Chondrocyte (in vitro differentiated cells): ENCODE data around the gene CPTP. TPM values are rescaled to one million over a fixed set of nuclear protein-coding genes. Genes with fewer than 3 reads are reported as not detected.

Source experiments
- DNase-seq: peaks from one replicate; pipeline ENCODE4 v3.0.0; 2021; ENCODE audit warnings: mixed read lengths, low spot score
- H3K27ac Mint-ChIP-seq: one replicate; pipeline ENCODE4 v1.8.0; 2021; ENCODE audit warnings: mild to moderate bottlenecking, moderate library complexity, mixed read lengths; ENCODE audit not compliant: unreplicated experiment
- H3K27me3 Mint-ChIP-seq: 2 replicates; pipeline ENCODE4 v1.8.0; 2021; ENCODE audit warnings: low read depth, mixed read lengths
- H3K36me3 Mint-ChIP-seq: 2 replicates; pipeline ENCODE4 v1.8.0; 2021; ENCODE audit warnings: low read depth, mixed read lengths
- H3K4me1 Mint-ChIP-seq: 2 replicates; pipeline ENCODE4 v1.8.0; 2021; ENCODE audit warnings: low read depth, mild to moderate bottlenecking, mixed read lengths
- H3K4me3 Mint-ChIP-seq: one replicate; pipeline ENCODE4 v1.8.0; 2021; ENCODE audit warnings: mild to moderate bottlenecking, moderate library complexity, mixed read lengths; ENCODE audit not compliant: unreplicated experiment
- H3K9me3 Mint-ChIP-seq: 2 replicates; pipeline ENCODE4 v1.8.0; 2021; ENCODE audit warnings: low read depth, mixed read lengths
- CTCF ChIP-seq: fragments of 200-600 bp; sonication (generic); IDR thresholded peaks from 2 replicates; pipeline ENCODE4 v1.5.0; 2021; ENCODE audit warnings: antibody characterized with exemption, mild to moderate bottlenecking, moderate library complexity
- microRNA-seq: library from miRNA; unstranded; fragments of <30 nt; microRNA quantifications from one replicate; pipeline ENCODE4 v1.2.0, GENCODE V29; 2020; ENCODE audit warnings: borderline number of aligned reads
- total RNA-seq: library from RNA; stranded (reverse); gene quantifications from 3 replicates; pipeline ENCODE4 v1.2.1, GENCODE V29; 2021

The CPTP gene
- total RNA-seq, 1 donor from 2014 or later, result 23.1 TPM

- no peaks in the 10 kb centered on the region for H3K9me3 Mint-ChIP-seq
- no peak for DNase-seq
- TF ChIP-seq CTCF, result no peak
- H3K4me3 Mint-ChIP-seq, result peak overlapping the region; percentile 9
- no peaks in the 10 kb centered on the region for H3K27me3 Mint-ChIP-seq
- peaks cover 26% of the 10 kb centered on the region for H3K4me1 Mint-ChIP-seq
- peaks cover 2% of the 10 kb centered on the region for H3K36me3 Mint-ChIP-seq
- peak overlapping the region; percentile 96 for H3K27ac Mint-ChIP-seq
These were observed 52.1 kb downstream of the CPTP start for GRCh38 chr1:1376551-1377226.

- Mint-ChIP-seq H3K27ac (peak overlapping the region; percentile 45), H3K9me3 (no peaks in the 10 kb centered on the region), H3K36me3 (peaks cover 2% of the 10 kb centered on the region), H3K4me3 (no peak overlapping the region), H3K4me1 (peaks cover 23% of the 10 kb centered on the region), H3K27me3 (no peaks in the 10 kb centered on the region)
- DNase-seq, result no peak
- TF ChIP-seq CTCF, result no peak
These were observed 53.1 kb downstream of the CPTP start for GRCh38 chr1:1377540-1378205.

Small RNA genes lying within 50 kb of the gene (microRNA-seq; reads per million reads assigned to microRNA genes)
- gene MIR6726 (6.6 reads per million, percentile 9 among the genes with 10 or more reads in this experiment), gene MIR6727 (not detected), gene MIR6808 (not detected)

Other genes starting within 250 kb of the CPTP start
- 9.2 to 15.1 TPM (median 9.2 TPM) in 3 replicates for gene C1orf159, start 208.7 kb upstream of the CPTP start, total RNA-seq
- not detected in 3 replicates for gene TTLL10, start 150.9 kb upstream of the CPTP start, total RNA-seq
- not detected in 3 replicates for gene TNFRSF18, start 118.2 kb upstream of the CPTP start, total RNA-seq
- gene TNFRSF4, start 110.6 kb upstream of the CPTP start, total RNA-seq, result 0.24 to 0.59 TPM in 2 of 3 replicates, not detected in the other
- 164 to 191 TPM (median 165 TPM) in 3 replicates for gene SDF4, start 92.8 kb upstream of the CPTP start, total RNA-seq
- gene B3GALT6, start 92.6 kb upstream of the CPTP start, total RNA-seq, result 37.4 to 39.6 TPM (median 39.6 TPM) in 3 replicates
- 1.3 to 2.1 TPM (median 1.7 TPM) in 3 replicates for gene C1QTNF12, start 78.1 kb upstream of the CPTP start, total RNA-seq
- gene UBE2J2, start 50.9 kb upstream of the CPTP start, total RNA-seq, result 49.2 to 57.5 TPM (median 52.0 TPM) in 3 replicates
- 6.6 to 7.4 TPM (median 6.7 TPM) in 3 replicates for gene SCNN1D, start 44.4 kb upstream of the CPTP start, total RNA-seq
- 51.9 to 77.5 TPM (median 57.5 TPM) in 3 replicates for gene ACAP3, start 16.9 kb upstream of the CPTP start, total RNA-seq
- gene PUSL1, start 16.2 kb upstream of the CPTP start, total RNA-seq, result 21.6 to 22.3 TPM (median 22.1 TPM) in 3 replicates
- 67.3 to 87.0 TPM (median 73.8 TPM) in 3 replicates for gene INTS11, start 142 bp upstream of the CPTP start, total RNA-seq
- 0.28 to 0.68 TPM (median 0.37 TPM) in 3 replicates for gene TAS1R3, start 6.5 kb downstream of the CPTP start, total RNA-seq
- 59.6 to 66.5 TPM (median 59.9 TPM) in 3 replicates for gene DVL1, start 24.6 kb downstream of the CPTP start, total RNA-seq
- gene MXRA8, start 33.8 kb downstream of the CPTP start, total RNA-seq, result 154 to 238 TPM (median 158 TPM) in 3 replicates
- 86.8 to 128 TPM (median 89.0 TPM) in 3 replicates for gene AURKAIP1, start 50.4 kb downstream of the CPTP start, total RNA-seq
- 153 to 176 TPM (median 161 TPM) in 3 replicates for gene CCNL2, start 74.5 kb downstream of the CPTP start, total RNA-seq
- gene MRPL20, start 82.5 kb downstream of the CPTP start, total RNA-seq, result 69.2 to 95.3 TPM (median 75.7 TPM) in 3 replicates
- gene ANKRD65, start 96.5 kb downstream of the CPTP start, total RNA-seq, result not detected in 3 replicates
- gene VWA1, start 110.9 kb downstream of the CPTP start, total RNA-seq, result 12.5 to 27.2 TPM (median 24.3 TPM) in 3 replicates
- gene ATAD3C, start 124.9 kb downstream of the CPTP start, total RNA-seq, result 0.75 to 1.4 TPM (median 1.3 TPM) in 3 replicates
- 24.3 to 31.9 TPM (median 24.7 TPM) in 3 replicates for gene ATAD3B, start 147.0 kb downstream of the CPTP start, total RNA-seq
- 29.9 to 39.6 TPM (median 34.6 TPM) in 3 replicates for gene ATAD3A, start 187.4 kb downstream of the CPTP start, total RNA-seq
- gene TMEM240, start 215.8 kb downstream of the CPTP start, total RNA-seq, result 3.6 to 6.1 TPM (median 5.8 TPM) in 3 replicates